Gastroesophageal sphincter (tissue), 3 donors: ENCODE data around the gene LRRK2.

ENCODE experiments used
- CTCF ChIP-seq, 4 experiments: fragments of 200-600 bp in 2 of 4; fragments of 450-650 bp in 2 of 4; sonication (generic) in 1 of 4; IDR thresholded peaks; one replicate each; pipeline ENCODE4 v1.5.1; 2017 to 2019; ENCODE audit warnings: antibody characterized with exemption in 4 of 4, mild to moderate bottlenecking in 2 of 4, moderate library complexity in 2 of 4
- POLR2A ChIP-seq, 2 donors: fragments of 450-650 bp; IDR thresholded peaks; one replicate each; pipeline ENCODE4 v1.6.1; 2017; ENCODE audit warnings: antibody characterized with exemption in 2 of 2, mild to moderate bottlenecking in 2 of 2, moderate library complexity in 1 of 2

- TF ChIP-seq POLR2A (IDR thresholded peaks at IDR 0.05) (no peak), CTCF (IDR thresholded peaks at IDR 0.05) (no peak)
Observed at GRCh38 chr12:40238266-40238902, 13.6 kb downstream of the LRRK2 start.
